ACC112 (cell line): Measurements from ENCODE around the gene ACOXL.

ENCODE experiments used
- H2AFZ ChIP-seq: fragments of 200-600 bp; sonication (generic); one replicate; pipeline ENCODE4 v1.6.0; 2017; ENCODE audit warnings: antibody characterized with exemption, low read length; ENCODE audit not compliant: unreplicated experiment
- H3K27ac ChIP-seq: fragments of 200-600 bp; sonication (generic); 2 replicates; pipeline ENCODE4 v1.5.1; 2014; ENCODE audit warnings: low read depth, mild to moderate bottlenecking, antibody characterized with exemption, low read length, moderate library complexity
- H3K27me3 ChIP-seq: fragments of 200-600 bp; sonication (generic); 2 replicates; pipeline ENCODE4 v1.6.1; 2014; ENCODE audit warnings: mild to moderate bottlenecking, antibody characterized with exemption, low read length, moderate library complexity, mixed read lengths; ENCODE audit not compliant: insufficient read depth
- H3K36me3 ChIP-seq: fragments of 200-600 bp; sonication (generic); 2 replicates; pipeline ENCODE4 v1.6.1; 2016; ENCODE audit warnings: mild to moderate bottlenecking, antibody characterized with exemption, low read length, moderate library complexity, mixed read lengths; ENCODE audit not compliant: insufficient read depth
- H3K4me1 ChIP-seq: fragments of 200-600 bp; sonication (generic); one replicate; pipeline ENCODE4 v1.6.1; 2016; ENCODE audit warnings: low read length, mixed read lengths; ENCODE audit not compliant: insufficient read depth, unreplicated experiment, control insufficient read depth
- H3K4me3 ChIP-seq: fragments of 200-600 bp; sonication (generic); 2 replicates; pipeline ENCODE4 v1.5.1; 2014; ENCODE audit warnings: mild to moderate bottlenecking, low read depth, low read length
- H3K79me2 ChIP-seq: fragments of 200-600 bp; sonication (generic); one replicate; pipeline ENCODE4 v1.6.0; 2016; ENCODE audit warnings: low read length; ENCODE audit not compliant: control insufficient read depth, unreplicated experiment, insufficient read depth

The ACOXL gene

DNA sequence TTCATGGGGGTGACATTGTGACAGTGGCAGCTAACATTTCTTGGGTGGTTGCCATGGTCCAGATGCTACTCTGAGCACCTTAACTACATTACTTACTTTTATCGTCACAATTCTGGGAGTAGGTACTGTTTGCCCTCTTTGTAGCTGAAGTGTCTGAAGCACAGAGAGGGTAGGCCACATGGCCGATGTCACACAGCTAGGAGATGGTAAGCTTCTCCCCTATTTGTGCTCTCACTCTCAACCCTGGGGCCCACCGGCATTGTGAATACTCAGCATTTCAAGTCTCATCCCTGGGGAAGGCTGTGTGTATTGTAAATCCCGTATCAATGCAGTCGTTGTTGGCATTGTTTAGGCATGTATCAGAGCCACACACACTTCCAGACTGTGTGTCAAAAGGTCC is 136.6 kb downstream of the ACOXL start:
- peaks cover 12% of the 10 kb centered on the region for H3K27me3 ChIP-seq
- H3K27ac ChIP-seq: no peak overlapping the region
- peaks cover 34% of the 10 kb centered on the region for H3K4me1 ChIP-seq
- H3K4me3 ChIP-seq: no peak overlapping the region
- no peaks in the 10 kb centered on the region for H3K79me2 ChIP-seq
- H3K36me3 ChIP-seq: no peaks in the 10 kb centered on the region
- no peak overlapping the region for H2AFZ ChIP-seq

DNA sequence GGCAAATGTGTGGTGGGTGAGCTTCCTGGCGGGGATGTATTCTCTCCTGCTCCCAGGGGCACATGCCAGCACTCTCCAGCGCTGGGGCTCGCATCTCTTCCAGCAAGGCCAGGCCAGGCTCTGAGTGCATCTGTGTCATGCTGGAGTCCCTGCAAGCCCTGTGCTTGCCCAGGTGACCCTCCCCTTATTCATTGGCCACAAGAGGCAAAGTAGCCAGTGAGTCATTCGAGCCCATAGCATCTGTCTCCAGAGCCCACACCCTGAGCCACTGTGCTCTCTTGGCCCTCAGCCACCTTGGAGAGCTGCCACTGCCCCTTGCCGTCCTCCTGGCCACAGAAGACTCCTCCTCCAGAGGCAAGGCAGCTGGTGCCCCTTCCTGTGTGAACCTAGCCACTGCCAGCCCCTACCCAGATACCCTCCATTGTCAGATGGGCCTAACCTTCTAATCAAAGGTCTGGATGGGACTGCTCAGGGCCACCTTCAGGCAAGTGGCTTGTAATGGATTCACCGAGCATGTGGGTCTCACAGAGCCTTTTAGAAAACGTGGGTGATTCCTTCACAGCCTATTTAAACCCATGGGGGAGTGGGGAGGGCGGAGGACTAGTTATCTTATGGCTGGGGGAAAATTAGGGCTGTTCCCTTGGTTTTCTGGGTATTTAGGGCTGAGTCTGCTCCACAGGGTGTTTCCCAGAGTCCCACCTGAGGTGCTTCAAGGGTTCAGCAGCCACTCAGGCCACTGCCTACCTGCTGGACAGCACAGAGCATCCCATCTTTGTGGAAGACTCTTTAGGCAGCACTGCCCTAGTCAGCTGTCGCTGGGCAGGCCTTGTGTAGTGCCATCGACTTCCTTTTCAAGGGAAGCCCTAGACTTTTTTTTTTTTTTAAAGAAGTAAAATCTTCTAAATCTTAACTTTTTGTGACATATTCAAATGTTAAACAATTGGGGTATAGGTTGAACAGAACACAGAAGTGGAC is 137.4 kb downstream of the ACOXL start:
- Histone ChIP-seq H2AFZ (no peak overlapping the region), H3K4me3 (no peak overlapping the region), H3K36me3 (no peaks in the 10 kb centered on the region), H3K4me1 (peaks cover 33% of the 10 kb centered on the region), H3K27me3 (peaks cover 5% of the 10 kb centered on the region), H3K27ac (no peak overlapping the region), H3K79me2 (no peaks in the 10 kb centered on the region)

DNA sequence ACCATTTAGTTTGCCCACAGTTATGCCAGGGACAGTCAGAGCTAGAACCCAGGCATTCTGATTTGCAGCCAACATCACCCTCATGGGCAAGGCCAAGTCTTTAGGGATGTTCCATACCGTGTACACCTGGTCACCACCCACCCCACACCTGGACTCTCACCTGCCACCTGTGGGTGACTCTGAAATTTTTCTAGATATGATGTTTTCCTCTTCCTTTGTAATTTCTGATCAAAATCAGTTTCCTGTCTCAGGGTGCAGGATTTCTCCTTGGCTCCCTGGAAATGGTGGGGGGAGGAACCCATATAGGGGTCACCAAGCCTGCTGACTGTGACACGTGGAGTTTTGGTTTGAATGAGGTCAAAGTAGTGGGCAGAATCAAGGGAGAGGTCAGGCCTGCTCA is 138.2 kb downstream of the ACOXL start:
- Histone ChIP-seq H3K27ac (no peak overlapping the region), H3K4me1 (peaks cover 26% of the 10 kb centered on the region), H2AFZ (no peak overlapping the region), H3K79me2 (no peaks in the 10 kb centered on the region), H3K36me3 (no peaks in the 10 kb centered on the region), H3K4me3 (no peak overlapping the region), H3K27me3 (0 out of 2 replicates have a peak, but pooled peaks cover 3% of the 10 kb centered on the region)

DNA sequence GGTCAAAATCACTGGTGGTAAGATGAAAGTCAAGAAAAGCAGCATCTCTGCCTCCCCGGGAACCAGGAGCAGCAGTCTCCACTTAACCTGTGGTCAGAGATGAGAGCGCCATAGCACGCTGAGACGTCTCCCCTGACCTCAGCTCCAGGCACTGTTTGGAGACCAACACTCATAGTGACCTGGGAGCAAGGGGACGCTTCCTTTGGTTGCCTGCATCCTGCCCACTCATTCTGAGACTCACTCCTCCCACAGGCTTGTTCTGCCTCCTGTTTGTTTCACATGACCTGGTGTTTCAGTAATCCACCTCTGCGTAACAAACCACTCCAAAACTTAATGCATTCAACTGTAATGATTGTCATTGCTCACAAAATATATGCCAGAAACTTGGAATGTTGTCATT is 139.3 kb downstream of the ACOXL start:
- H3K27ac ChIP-seq: no peak overlapping the region
- H3K4me3 ChIP-seq: no peak overlapping the region
- H3K36me3 ChIP-seq: no peaks in the 10 kb centered on the region
- H3K27me3 ChIP-seq: no peaks in the 10 kb centered on the region
- no peak overlapping the region for H2AFZ ChIP-seq
- H3K4me1 ChIP-seq: peaks cover 16% of the 10 kb centered on the region
- H3K79me2 ChIP-seq: no peaks in the 10 kb centered on the region

DNA sequence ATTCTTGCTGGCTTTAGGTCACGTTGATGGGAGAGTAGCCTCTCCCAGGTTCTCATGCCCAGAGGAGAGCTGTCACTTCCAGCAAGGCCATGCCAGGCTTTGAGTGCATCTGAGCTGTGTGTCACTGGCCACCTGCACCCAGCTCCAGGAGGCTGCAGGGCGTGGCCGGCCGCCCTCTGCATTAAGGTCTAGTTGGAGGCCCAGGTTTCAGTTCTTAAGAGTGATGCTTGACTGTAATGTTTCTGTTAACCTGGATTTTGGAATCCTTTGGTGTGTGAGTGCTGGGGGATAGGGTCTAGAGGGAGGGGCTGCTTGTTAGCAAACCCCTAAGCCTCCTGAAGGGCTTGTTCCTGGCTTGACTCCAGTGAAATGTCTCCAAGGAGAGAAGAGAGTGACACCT is 140.1 kb downstream of the ACOXL start:
- Histone ChIP-seq H3K36me3 (no peaks in the 10 kb centered on the region), H3K27me3 (0 out of 2 replicates have a peak, but pooled peaks cover under 1% of the 10 kb centered on the region), H3K4me1 (peaks cover 13% of the 10 kb centered on the region), H3K4me3 (no peak overlapping the region), H2AFZ (no peak overlapping the region), H3K79me2 (no peaks in the 10 kb centered on the region), H3K27ac (no peak overlapping the region)

DNA sequence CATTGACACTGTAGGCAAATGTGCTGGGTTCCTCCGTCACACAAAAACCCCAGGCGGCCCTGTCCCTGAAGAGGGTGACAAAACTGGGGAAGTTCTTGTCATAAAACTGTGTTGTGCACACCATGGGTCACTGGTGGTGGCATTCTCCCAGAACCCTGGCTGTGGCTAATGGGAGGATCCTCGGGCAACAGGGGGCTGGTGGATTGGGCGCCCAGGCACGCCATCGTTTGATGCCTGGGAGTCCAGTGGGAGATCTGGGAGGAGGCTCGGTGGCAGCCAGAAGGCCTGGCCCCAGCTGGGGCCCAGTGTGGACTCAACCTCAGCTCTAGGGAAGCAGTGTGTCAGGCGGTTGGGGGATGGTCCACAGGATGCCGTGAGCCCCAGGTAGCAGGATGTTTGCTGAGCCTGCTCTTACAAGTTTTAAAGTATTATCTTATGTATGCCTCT is 140.7 kb downstream of the ACOXL start:
- H3K27me3 ChIP-seq: peaks cover 6% of the 10 kb centered on the region; the same call in 1 of the 2 replicates
- no peaks in the 10 kb centered on the region for H3K79me2 ChIP-seq
- H3K27ac ChIP-seq: no peak overlapping the region
- H3K4me1 ChIP-seq: peaks cover 13% of the 10 kb centered on the region
- H3K4me3 ChIP-seq: no peak overlapping the region
- H2AFZ ChIP-seq: no peak overlapping the region
- no peaks in the 10 kb centered on the region for H3K36me3 ChIP-seq

DNA sequence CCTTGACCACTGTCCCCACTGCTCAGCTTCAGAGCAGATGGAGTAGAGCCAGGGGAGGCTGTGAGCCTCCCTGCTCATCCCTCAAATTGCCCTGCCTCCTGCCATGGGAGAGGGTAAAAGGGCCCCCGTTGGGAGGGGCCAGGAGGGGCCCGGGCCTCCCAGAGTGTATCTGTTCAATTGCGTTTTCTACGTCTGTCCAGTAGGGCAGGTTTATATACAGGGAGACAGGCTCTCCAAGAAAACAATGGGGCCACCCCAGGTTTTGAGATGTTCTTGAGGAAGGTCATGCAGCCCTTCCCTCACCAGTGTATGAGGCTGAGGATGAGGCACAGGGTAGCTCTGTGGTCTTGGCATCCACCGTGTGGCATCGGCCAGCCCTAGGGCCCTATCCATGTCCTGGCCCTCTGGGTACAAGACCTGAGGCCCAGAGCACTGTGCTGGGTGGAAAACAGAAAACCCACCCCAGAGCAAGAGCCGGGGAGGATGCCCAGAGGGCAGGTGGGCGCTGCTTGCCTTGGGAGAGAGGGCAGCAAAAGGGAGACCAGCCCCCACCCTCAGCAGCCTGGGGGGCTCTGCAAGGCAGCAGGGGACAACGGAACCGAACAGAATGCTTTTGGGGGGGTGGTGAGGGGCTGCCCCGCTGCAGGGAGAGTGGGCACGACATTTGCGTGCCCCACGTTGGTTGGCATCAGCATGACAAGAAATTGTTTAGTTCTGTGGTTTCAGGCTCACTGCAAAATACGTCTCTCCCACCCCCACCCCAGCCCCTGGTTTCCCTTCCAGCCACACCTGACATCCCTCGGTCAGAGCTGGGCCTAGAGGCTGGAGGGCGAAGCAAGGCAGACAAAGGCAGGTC is 141.5 kb downstream of the ACOXL start:
- H3K27me3 ChIP-seq: peaks cover 8% of the 10 kb centered on the region; the same call in 1 of the 2 replicates
- H3K79me2 ChIP-seq: no peaks in the 10 kb centered on the region
- H3K36me3 ChIP-seq: no peaks in the 10 kb centered on the region
- H3K4me1 ChIP-seq: peaks cover 12% of the 10 kb centered on the region
- no peak overlapping the region for H2AFZ ChIP-seq
- no peak overlapping the region for H3K4me3 ChIP-seq
- H3K27ac ChIP-seq: no peak overlapping the region

DNA sequence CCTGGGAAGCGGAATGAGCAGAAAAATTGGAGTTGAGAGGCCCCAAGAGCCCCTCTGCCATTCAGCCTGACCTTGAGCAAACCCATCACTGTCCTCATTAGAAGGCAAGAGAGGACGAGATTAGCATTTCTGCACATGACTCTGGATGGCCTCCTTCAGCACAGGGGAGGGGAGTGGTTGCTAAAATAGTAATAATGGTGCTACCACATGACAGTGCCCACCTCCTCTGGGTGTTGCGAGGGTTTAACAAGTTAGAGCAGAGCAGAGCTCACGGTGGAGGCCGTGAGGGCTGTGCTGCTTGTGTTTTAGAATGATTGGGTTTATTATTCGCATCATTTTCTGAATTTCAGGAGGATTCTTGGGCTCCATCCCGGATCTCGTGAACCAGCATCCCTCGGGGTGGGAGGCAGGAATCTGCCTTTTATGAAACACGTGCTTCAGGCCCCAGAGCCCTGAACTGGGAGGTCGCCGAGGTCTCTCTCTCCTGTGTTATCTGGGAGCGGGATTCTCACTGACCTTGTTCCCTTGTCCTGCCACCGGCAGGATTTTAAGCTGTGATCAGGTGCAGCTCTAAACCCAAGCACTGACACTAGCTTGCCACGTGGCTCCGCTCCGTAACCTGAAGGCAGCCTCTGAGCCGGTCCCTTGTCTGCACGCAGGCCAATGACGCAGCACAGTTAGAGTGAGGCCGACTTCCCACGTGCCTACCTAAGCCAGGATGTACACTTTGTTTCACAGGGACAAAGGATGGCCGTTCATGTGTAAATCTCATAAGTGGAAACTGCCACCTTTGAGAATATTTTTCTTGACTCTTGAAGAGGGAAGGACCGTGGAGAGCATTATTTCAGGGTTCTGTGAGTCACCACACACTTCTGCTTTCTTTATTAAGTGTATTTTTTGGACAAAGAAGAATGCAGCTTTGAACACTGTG is 142.3 kb downstream of the ACOXL start:
- Histone ChIP-seq H2AFZ (no peak overlapping the region), H3K4me1 (peaks cover 3% of the 10 kb centered on the region), H3K79me2 (no peaks in the 10 kb centered on the region), H3K27ac (no peak overlapping the region), H3K27me3 (peaks cover 11% of the 10 kb centered on the region; the same call in 1 of the 2 replicates), H3K4me3 (no peak overlapping the region), H3K36me3 (no peaks in the 10 kb centered on the region)

DNA sequence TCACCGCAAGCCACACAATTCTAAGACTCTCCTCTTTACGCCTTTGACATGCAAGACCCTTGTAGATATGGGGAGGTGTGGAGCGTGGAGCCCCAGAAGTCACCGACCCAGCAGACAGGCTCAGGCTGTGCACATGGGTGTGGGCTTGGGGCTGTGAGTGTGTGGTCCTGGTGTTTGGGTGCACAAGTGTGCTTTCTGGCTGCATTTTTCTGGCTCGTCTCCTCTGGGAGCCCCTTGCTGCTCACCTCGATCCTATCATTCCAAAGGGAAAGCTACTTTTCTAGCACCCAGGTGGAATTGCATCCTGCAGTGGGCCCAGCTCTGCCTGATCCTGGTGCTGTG is 143.0 kb downstream of the ACOXL start:
- H3K27me3 ChIP-seq: peaks cover 11% of the 10 kb centered on the region; the same call in 1 of the 2 replicates
- H3K4me3 ChIP-seq: no peak overlapping the region
- H3K36me3 ChIP-seq: no peaks in the 10 kb centered on the region
- no peaks in the 10 kb centered on the region for H3K4me1 ChIP-seq
- H3K27ac ChIP-seq: no peak overlapping the region
- no peaks in the 10 kb centered on the region for H3K79me2 ChIP-seq
- no peak overlapping the region for H2AFZ ChIP-seq
